ENCODE measurements around the gene DRC7.

Gene DRC7

DNA sequence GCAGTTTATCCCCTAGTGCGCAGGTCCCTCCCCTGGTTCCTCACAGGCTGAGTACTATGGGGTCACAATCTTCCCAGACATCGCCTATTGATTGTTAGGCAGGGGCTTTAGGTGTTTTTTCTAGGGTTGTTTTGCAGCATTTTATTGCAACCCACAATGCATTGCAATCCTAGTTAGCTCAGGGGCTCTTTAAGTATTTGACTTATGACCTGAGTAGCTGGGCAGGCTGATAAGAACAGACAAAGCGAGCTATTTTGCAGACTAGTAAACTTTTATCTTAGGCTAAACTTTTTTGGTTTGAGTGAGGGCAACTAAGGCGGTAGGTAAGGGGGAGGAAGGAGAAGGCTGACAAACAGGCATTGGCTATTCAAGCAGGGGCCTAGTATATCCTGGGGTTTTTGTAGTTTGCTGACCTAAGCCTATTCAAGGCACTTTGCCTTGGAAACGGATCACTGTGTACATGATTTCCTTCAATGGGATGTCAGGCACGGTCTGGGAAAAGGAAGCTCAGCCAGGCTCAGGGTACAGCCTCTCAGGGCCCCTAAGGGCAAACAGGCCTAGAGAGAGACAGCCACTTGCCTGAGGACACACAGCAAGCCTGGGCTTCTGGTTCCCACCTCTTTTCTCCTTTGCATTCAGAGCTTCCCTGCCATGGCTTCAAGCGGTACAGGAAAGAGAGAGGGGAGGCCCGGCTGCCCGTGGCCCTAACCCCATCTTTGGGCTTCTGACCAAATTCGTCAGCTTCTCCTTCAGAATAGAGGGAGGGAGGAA, 6.4 kb downstream of the DRC7 start:
- TF ChIP-seq GATA2 (IDR thresholded peaks at IDR 0.05; ENCODE audit: low read depth, low read length) (no peak), GATA3 (IDR thresholded peaks at IDR 0.05; ENCODE audit: low read depth, low read length) (no peak)

DNA sequence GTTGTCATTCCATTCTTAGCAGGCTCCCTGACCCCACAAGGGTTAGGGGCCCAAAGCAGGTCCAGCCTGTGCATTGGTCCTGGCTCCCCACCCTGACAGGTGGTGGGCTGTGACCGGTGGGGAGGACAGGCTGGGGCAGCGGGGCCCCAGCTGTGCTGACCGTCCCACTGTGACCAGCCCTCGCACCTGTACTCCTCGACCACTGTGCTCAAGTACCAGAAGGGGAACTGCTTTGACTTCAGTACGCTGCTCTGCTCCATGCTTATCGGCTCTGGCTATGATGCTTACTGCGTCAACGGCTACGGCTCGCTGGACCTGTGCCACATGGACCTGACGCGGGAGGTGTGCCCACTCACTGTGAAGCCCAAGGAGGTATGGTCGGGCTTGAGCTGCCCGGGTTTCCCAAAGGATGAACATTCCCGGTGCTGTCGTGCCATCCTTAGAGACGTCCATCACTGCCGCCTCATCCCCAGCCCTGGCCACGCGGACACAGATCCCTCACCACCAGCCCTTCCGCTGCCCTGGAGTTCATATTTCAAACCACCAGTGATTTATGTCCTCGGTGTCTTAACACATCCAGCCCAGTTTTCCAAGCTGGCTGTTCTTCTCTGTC, 7.3 kb downstream of the DRC7 start:
- TF ChIP-seq GATA2 (IDR thresholded peaks at IDR 0.05; ENCODE audit: low read depth, low read length), result no peak
- TF ChIP-seq GATA3 (IDR thresholded peaks at IDR 0.05; ENCODE audit: low read depth, low read length), result no peak

GRCh38 chr16:57703416-57704010, 8.9 kb downstream of the DRC7 start:
- TF ChIP-seq GATA3 (IDR thresholded peaks at IDR 0.05; ENCODE audit: low read depth, low read length) (no peak), GATA2 (IDR thresholded peaks at IDR 0.05; ENCODE audit: low read depth, low read length) (no peak)

DNA sequence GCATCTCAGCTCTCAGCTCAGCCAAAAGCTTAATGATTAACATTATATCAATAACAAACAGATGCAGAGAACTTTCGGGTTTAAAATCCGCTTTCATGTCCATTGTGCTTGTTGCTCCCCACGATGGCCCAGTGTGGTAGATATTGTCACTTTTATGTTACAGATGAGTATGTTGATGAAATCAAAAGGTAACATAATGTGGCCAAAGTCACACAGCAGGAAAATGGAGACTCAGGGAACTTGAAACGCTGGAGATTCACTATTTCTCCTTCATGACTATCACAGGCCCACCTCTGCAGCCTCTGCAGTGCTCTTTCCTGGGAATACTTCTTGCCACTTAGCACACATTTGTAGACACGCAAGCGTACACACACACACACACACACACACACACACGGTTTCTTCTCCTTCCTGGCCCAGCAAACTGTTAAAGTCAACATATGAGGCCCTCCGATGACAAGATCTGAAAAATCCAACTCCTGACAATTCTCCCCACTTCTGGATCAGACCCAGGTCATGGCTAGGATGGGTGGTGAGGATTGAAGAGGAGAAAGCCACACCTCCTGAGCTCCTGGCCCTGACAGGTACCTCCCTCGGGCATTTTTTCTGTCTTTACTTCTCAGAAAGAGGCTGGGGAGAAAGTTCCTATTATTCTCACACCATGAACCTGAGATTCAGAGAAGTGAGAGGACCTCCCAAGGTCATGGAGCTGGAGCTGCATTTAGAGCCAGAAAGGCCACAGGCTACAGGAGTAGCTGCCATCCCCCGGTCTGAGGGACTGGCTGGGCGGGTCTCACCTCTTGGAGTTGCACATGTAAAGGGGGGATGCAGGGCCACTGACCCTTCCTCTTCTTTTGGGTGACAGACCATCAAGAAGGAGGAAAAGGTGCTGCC, 9.7 kb downstream of the DRC7 start:
- TF ChIP-seq GATA2 (IDR thresholded peaks at IDR 0.05; ENCODE audit: low read depth, low read length), result no peak
- TF ChIP-seq GATA3 (IDR thresholded peaks at IDR 0.05; ENCODE audit: low read depth, low read length), result no peak

GRCh38 chr16:57704905-57705852, 10.6 kb downstream of the DRC7 start:
- TF ChIP-seq GATA3 (IDR thresholded peaks at IDR 0.05; ENCODE audit: low read depth, low read length) (no peak), GATA2 (IDR thresholded peaks at IDR 0.05; ENCODE audit: low read depth, low read length) (no peak)

DNA sequence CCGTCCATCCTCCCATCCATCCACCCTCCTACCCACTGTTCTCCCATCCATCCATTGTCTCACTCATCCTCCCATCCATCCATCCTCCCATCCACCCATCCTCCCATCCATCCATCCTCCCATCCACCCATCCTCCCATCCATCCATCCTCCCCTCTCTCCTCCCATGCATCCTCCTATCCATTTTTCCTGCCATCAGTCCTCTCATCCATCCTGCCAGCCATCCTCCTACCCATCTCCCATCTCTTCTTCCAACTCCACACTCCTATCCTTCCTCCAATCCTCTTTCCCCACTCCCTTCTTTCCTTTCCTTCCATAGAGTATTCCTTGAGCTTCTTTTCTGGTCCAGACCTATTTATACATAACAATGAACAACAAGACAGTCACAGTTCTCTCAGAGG, 12.1 kb downstream of the DRC7 start:
- TF ChIP-seq GATA2 (IDR thresholded peaks at IDR 0.05; ENCODE audit: low read depth, low read length) (no peak), GATA3 (IDR thresholded peaks at IDR 0.05; ENCODE audit: low read depth, low read length) (no peak)

GRCh38 chr16:57707331-57707730, 12.7 kb downstream of the DRC7 start:
- TF ChIP-seq GATA2 (IDR thresholded peaks at IDR 0.05; ENCODE audit: low read depth, low read length) (no peak), GATA3 (IDR thresholded peaks at IDR 0.05; ENCODE audit: low read depth, low read length) (no peak)

DNA sequence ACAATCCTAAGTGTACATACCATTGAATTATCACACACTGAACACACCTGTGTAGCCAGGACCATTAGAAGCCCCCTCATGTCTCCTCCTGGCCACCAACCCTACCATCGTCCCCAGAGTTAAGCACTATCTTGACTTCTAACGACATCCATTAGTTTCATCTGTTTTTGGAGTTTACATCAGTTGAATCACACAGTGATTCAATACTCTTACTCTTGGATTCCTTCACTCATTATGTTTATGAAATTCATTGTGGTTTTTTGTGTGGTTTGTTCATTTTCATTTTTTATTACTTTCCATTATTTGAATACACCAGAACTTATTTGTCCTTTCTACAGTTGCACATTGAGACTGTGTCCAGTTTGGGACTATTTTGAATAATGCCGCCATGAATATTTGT, 13.6 kb downstream of the DRC7 start:
- TF ChIP-seq GATA2 (IDR thresholded peaks at IDR 0.05; ENCODE audit: low read depth, low read length) (no peak), GATA3 (IDR thresholded peaks at IDR 0.05; ENCODE audit: low read depth, low read length) (no peak)

GRCh38 chr16:57709663-57710062, 15.1 kb downstream of the DRC7 start:
- TF ChIP-seq GATA3 (IDR thresholded peaks at IDR 0.05; ENCODE audit: low read depth, low read length) (no peak), GATA2 (IDR thresholded peaks at IDR 0.05; ENCODE audit: low read depth, low read length) (no peak)

DNA sequence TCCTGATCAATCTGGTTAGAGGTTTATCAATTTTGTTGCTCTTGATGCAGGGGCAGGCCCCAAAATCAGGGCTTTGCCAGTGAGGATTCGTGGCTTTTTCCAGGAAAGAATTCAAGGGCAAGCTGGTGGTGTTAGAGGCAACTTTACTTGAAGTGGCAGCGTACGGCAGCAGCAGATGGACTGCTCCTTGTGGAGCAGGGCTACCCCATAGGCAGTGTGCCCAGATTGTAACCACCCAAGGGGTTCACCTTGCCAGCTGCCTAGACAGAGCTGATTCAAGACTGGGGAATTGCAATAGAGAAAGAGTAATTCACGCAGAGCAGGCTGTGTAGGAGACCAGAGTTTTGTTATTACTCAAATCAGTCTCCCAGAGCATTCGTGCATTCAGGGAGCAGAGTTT, 16.7 kb downstream of the DRC7 start:
- TF ChIP-seq GATA2 (IDR thresholded peaks at IDR 0.05; ENCODE audit: low read depth, low read length) (no peak), GATA3 (IDR thresholded peaks at IDR 0.05; ENCODE audit: low read depth, low read length) (no peak)

- peak; percentile 46; the same call in 1 of the 2 replicates for TF ChIP-seq GATA3 (IDR thresholded peaks at IDR 0.05; ENCODE audit: low read depth, low read length)
- 0 out of 2 replicates have a peak, but pooled peaks have one; percentile 2 for TF ChIP-seq GATA2 (IDR thresholded peaks at IDR 0.05; ENCODE audit: low read depth, low read length)
Observed at GRCh38 chr16:57711993-57712392, 17.4 kb downstream of the DRC7 start.

GRCh38 chr16:57713596-57713995, 19.0 kb downstream of the DRC7 start:
- TF ChIP-seq GATA2 (IDR thresholded peaks at IDR 0.05; ENCODE audit: low read depth, low read length) (no peak), GATA3 (IDR thresholded peaks at IDR 0.05; ENCODE audit: low read depth, low read length) (no peak)

- TF ChIP-seq GATA3 (IDR thresholded peaks at IDR 0.05; ENCODE audit: low read depth, low read length), result no peak
Observed at GRCh38 chr16:57714047-57714446, 19.4 kb downstream of the DRC7 start.

Data from SH-SY5Y (cell line).